ENCODE measurements around the gene CHRM1. TPM values are rescaled to one million over a fixed set of nuclear protein-coding genes. Genes with fewer than 3 reads are reported as not detected.

The CHRM1 gene
- total RNA-seq, 6 donors from 2014 or later: 0.59 to 7.3 (median 3.0) TPM; not detected in 1

Small RNA genes lying within 50 kb of the gene (small RNA-seq; reads per million reads assigned to genes)
- gene RN7SL259P: 0 reads per million in 4 donors

Other genes with a start within 250 kb of the CHRM1 start
- 10 to 100 TPM in 1 of 6 donors, 1 to 10 TPM in 5; 5.0 to 12.6 (median 6.7) TPM for gene UQCC3, start 249.7 kb downstream of the CHRM1 start, total RNA-seq
- gene LBHD1, start 249.1 kb downstream of the CHRM1 start, total RNA-seq: 10 to 100 TPM in 1 of 6 donors, 1 to 10 TPM in 5; 3.6 to 19.9 (median 6.8) TPM
- 100 to 1,000 TPM; 104 to 186 (median 128) TPM for gene UBXN1, start 242.3 kb downstream of the CHRM1 start, total RNA-seq
- 1 to 10 TPM in 5 of 6 donors, under 1 TPM in 1; 0.61 to 6.4 (median 1.8) TPM for gene LRRN4CL, start 231.8 kb downstream of the CHRM1 start, total RNA-seq
- 100 to 1,000 TPM in 2 of 6 donors, 10 to 100 TPM in 4; 75.5 to 198 (median 87.5) TPM for gene BSCL2, start 213.9 kb downstream of the CHRM1 start, total RNA-seq
- not detected for gene GNG3, start 213.7 kb downstream of the CHRM1 start, total RNA-seq
- 10 to 100 TPM; 23.9 to 76.5 (median 46.3) TPM for gene HNRNPUL2, start 193.9 kb downstream of the CHRM1 start, total RNA-seq
- gene TTC9C, start 192.9 kb downstream of the CHRM1 start, total RNA-seq: 10 to 100 TPM; 18.9 to 31.5 (median 28.6) TPM
- 10 to 100 TPM in 3 of 6 donors, 1 to 10 TPM in 3; 7.3 to 15.3 (median 11.7) TPM for gene ZBTB3, start 167.2 kb downstream of the CHRM1 start, total RNA-seq
- gene POLR2G, start 159.8 kb downstream of the CHRM1 start, total RNA-seq: 10 to 100 TPM; 15.8 to 62.9 (median 38.8) TPM
- 10 to 100 TPM; 16.7 to 51.3 (median 27.0) TPM for gene TAF6L, start 150.0 kb downstream of the CHRM1 start, total RNA-seq
- gene TMEM179B, start 134.0 kb downstream of the CHRM1 start, total RNA-seq: 10 to 100 TPM; 38.8 to 98.2 (median 56.2) TPM
- gene TMEM223, start 129.4 kb downstream of the CHRM1 start, total RNA-seq: 10 to 100 TPM; 11.3 to 28.7 (median 15.4) TPM
- gene NXF1, start 115.9 kb downstream of the CHRM1 start, total RNA-seq: 100 to 1,000 TPM in 1 of 6 donors, 10 to 100 TPM in 5; 56.1 to 215 (median 81.2) TPM
- 10 to 100 TPM; 25.3 to 53.8 (median 44.9) TPM for gene STX5, start 89.3 kb downstream of the CHRM1 start, total RNA-seq
- gene TEX54, start 88.5 kb downstream of the CHRM1 start, total RNA-seq: not detected
- gene WDR74, start 81.8 kb downstream of the CHRM1 start, total RNA-seq: 10 to 100 TPM; 31.5 to 56.6 (median 50.4) TPM
- 100 to 1,000 TPM; 120 to 236 (median 179) TPM for gene SLC3A2, start 40.5 kb downstream of the CHRM1 start, total RNA-seq
- not detected for gene SLC22A6, start 63.6 kb upstream of the CHRM1 start, total RNA-seq
- not detected for gene SLC22A8, start 94.5 kb upstream of the CHRM1 start, total RNA-seq
- not detected for gene SLC22A24, start 222.9 kb upstream of the CHRM1 start, total RNA-seq